GM18511 (cell line): ENCODE data around the gene HDAC4.

Experiments used
- ATAC-seq: cut with Tn5 transposase; IDR thresholded peaks from one replicate; pipeline ENCODE4 v1.9.1; 2021; ENCODE audit warnings: mild to moderate bottlenecking, moderate library complexity; ENCODE audit not compliant: unreplicated experiment

HDAC4 gene

GRCh38 chr2:239354132-239354790, 46.6 kb downstream of the HDAC4 start:
- ATAC-seq = no peak

GRCh38 chr2:239353692-239354091, 47.1 kb downstream of the HDAC4 start:
- ATAC-seq = no peak

- no peak for ATAC-seq
Observed at GRCh38 chr2:239351687-239352086, 49.1 kb downstream of the HDAC4 start.

- no peak for ATAC-seq
Observed at GRCh38 chr2:239349453-239350135, 51.2 kb downstream of the HDAC4 start.

GRCh38 chr2:239348563-239349452, 52.0 kb downstream of the HDAC4 start:
- no peak for ATAC-seq

- ATAC-seq = no peak
Observed at GRCh38 chr2:239346676-239347075, 54.1 kb downstream of the HDAC4 start.

GRCh38 chr2:239345251-239345650, 55.6 kb downstream of the HDAC4 start:
- ATAC-seq = no peak

GRCh38 chr2:239344857-239345216, 56.0 kb downstream of the HDAC4 start:
- no peak for ATAC-seq

- no peak for ATAC-seq
Observed at GRCh38 chr2:239343946-239344856, 56.6 kb downstream of the HDAC4 start.

- no peak for ATAC-seq
Observed at GRCh38 chr2:239343460-239343859, 57.4 kb downstream of the HDAC4 start.

- ATAC-seq = no peak
Observed at GRCh38 chr2:239341840-239342239, 59.0 kb downstream of the HDAC4 start.

GRCh38 chr2:239341146-239341732, 59.6 kb downstream of the HDAC4 start:
- no peak for ATAC-seq

GRCh38 chr2:239339726-239340601, 60.9 kb downstream of the HDAC4 start:
- ATAC-seq = peak; percentile 88

GRCh38 chr2:239339241-239339640, 61.6 kb downstream of the HDAC4 start:
- ATAC-seq = no peak

- ATAC-seq = no peak
Observed at GRCh38 chr2:239337877-239338484, 62.8 kb downstream of the HDAC4 start.

GRCh38 chr2:239337122-239337876, 63.5 kb downstream of the HDAC4 start:
- ATAC-seq = no peak

- no peak for ATAC-seq
Observed at GRCh38 chr2:239331560-239331959, 69.3 kb downstream of the HDAC4 start.

- no peak for ATAC-seq
Observed at GRCh38 chr2:239330836-239331235, 70.0 kb downstream of the HDAC4 start.
